Aorta (tissue), 5 donors: ENCODE data around the gene KIF26B. TPM values are rescaled to one million over a fixed set of nuclear protein-coding genes. Genes with fewer than 3 reads are reported as not detected.

ENCODE experiments used
- ATAC-seq: fragments of 200-7000 bp; cut with Tn5 transposase; one replicate; pipeline ENCODE4 v1.9.1; 2022; ENCODE audit warnings: moderate library complexity; ENCODE audit not compliant: low FRiP score
- DNase-seq, 2 donors: peaks; one replicate each; pipeline ENCODE4 v3.0.0-alpha.2; 2020
- H3K27ac ChIP-seq, 2 donors: one replicate each; pipeline ENCODE4 v1.5.1; 2013; ENCODE audit warnings: low read length in 2 of 2, mild to moderate bottlenecking in 2 of 2, moderate library complexity in 2 of 2, control low read depth in 1 of 2, inconsistent platforms in 1 of 2, low read depth in 1 of 2
- H3K27me3 ChIP-seq, 2 donors: one replicate each; pipeline ENCODE4 v1.6.1; 2013; ENCODE audit warnings: control low read depth in 1 of 2, low read length in 1 of 2, mild to moderate bottlenecking in 1 of 2, moderate library complexity in 1 of 2; ENCODE audit not compliant: insufficient read depth in 2 of 2, control insufficient read depth in 1 of 2
- H3K36me3 ChIP-seq, 2 donors: one replicate each; pipeline ENCODE4 v1.6.1; 2013; ENCODE audit warnings: control low read depth in 1 of 2, low read length in 1 of 2, mild to moderate bottlenecking in 1 of 2; ENCODE audit not compliant: insufficient read depth in 2 of 2, control insufficient read depth in 1 of 2
- H3K4me1 ChIP-seq, 2 donors: one replicate each; pipeline ENCODE4 v1.6.1; 2013; ENCODE audit warnings: low read length in 2 of 2, control low read depth in 1 of 2, mild to moderate bottlenecking in 1 of 2, moderate library complexity in 1 of 2; ENCODE audit not compliant: insufficient read depth in 2 of 2, control insufficient read depth in 1 of 2
- H3K4me3 ChIP-seq, 2 donors: one replicate each; pipeline ENCODE4 v1.5.1; 2013; ENCODE audit warnings: low read length in 2 of 2, control low read depth in 1 of 2, mild to moderate bottlenecking in 1 of 2
- H3K9me3 ChIP-seq: one replicate; pipeline ENCODE4 v1.6.1; 2013; ENCODE audit warnings: mild to moderate bottlenecking, low read length; ENCODE audit not compliant: control insufficient read depth
- WGBS, 2 donors: extraction: QIAGEN DNeasy Blood & Tissue Kit; methylation state at CpG; one replicate each; pipeline ENCODE4 v1.1.7; 2013; 5-methylcytosine and 5-hydroxymethylcytosine counted together
- intact Hi-C, 2 donors: fragments of 100-400 bp; cut with DNase I; formaldehyde crosslinking; loops; one replicate each; pipeline versions ENCODE4 v1.14.2 to v1.15.0; 2022
- polyA plus RNA-seq, 2 donors: library from polyadenylated mRNA; stranded (reverse); fragments of 200-250 nt; gene quantifications; one replicate each; pipeline ENCODE4 v1.2.3, GENCODE V29; 2013
- total RNA-seq, 2 donors: library from RNA; stranded (reverse); fragmentation: NEBNext Ultra II Directional; extraction: Animal tissue kit (Norgen Biotek cat#: 25700); gene quantifications; one replicate each; pipeline ENCODE4 v1.2.1, GENCODE V29; 2021
- donor health status: healthy with polysubstance abuse.
- donor health status: Bipolar disorder and iron deficiency.
- donor health status: DM: no; HTN: no; CAD: no.
- donor health status: DM: no; HTN: no; CAD: no.
- donor health status: DM: yes; HTN: yes; CAD: no.

The KIF26B gene
- total and polyA plus RNA-seq, 4 donors, result under 0.01 to 0.58 (median 0.30) TPM

DNA sequence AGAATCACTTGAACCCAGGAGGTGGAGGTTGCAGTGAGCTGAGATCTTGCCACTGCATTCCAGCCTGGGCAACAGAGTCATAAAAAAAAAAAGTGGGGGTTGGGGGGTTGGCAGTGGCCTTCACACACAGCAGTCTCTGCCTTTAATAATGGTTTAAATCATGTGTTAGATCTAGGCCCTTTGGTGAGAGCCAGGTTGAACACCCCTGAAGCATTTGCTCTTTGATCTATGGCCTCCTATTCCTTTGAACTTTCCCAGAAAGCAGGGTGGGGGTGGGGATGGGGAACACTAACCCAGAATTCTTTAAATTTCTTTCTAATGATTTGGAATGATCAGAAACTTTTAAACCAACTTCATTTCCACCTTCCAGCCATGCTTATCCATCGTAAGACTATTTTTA, 313.0 kb downstream of the KIF26B start:
- intact Hi-C loops, result no loop called here
- Histone ChIP-seq H3K4me3 (no peak overlapping the region), H3K4me1 (no peaks in the 10 kb centered on the region), H3K27ac (no peak overlapping the region), H3K9me3 (no peaks in the 10 kb centered on the region), H3K27me3 (no peaks in the 10 kb centered on the region), H3K36me3 (no peaks in the 10 kb centered on the region)
- no peak for DNase-seq
- 82 to 85% methylated on average over 1 of the region's 1 CpG for WGBS, 2 donors
- ATAC-seq, result no peak

DNA sequence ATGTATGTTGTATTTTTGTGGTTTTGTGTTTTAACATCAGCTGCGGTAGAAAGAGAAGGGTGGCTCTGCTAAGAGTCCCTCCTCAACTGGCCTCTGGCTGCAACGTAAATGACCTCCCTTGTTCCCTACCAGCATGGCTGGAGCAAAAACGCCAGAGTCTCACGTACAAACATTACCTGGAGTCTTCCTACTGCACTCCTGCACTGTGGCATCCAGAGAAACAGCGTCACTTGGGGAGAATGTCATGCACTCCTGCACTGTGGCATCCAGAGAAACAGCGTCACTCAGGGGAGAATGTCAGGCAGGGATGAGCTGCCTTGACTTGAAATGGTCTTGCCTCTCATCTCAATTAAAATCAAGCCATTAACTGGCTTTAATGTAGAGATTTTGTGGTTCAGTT, 314.2 kb downstream of the KIF26B start:
- Histone ChIP-seq H3K4me3 (no peak overlapping the region), H3K4me1 (no peaks in the 10 kb centered on the region), H3K9me3 (no peaks in the 10 kb centered on the region), H3K27me3 (no peaks in the 10 kb centered on the region), H3K27ac (no peak overlapping the region), H3K36me3 (no peaks in the 10 kb centered on the region)
- DNase-seq (no peak), ATAC-seq (no peak)
- intact Hi-C loops, result no loop called here
- WGBS, 2 donors, result 68 to 75% methylated on average over 6 of the region's 6 CpGs

DNA sequence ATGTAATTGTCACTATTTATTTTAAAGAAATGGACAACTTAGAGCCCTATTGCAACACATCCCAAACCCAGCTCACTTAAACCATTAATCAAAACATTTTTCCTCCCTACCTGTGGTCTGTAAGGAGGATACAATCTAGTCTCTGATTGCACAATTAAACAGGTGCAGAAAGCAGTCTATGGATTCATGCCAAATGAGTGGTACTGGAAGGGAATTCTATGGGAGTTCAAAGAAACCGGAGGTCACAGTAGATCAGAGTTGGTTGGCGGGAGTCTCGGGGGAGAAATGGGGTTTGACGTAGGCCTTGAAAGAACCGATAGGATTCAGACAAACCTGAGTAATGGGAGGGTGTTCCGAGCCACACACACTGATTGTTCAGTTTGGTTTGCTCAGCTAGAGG, 314.9 kb downstream of the KIF26B start:
- Histone ChIP-seq H3K9me3 (no peaks in the 10 kb centered on the region), H3K4me1 (no peaks in the 10 kb centered on the region), H3K4me3 (no peak overlapping the region), H3K27me3 (no peaks in the 10 kb centered on the region), H3K36me3 (no peaks in the 10 kb centered on the region), H3K27ac (no peak overlapping the region)
- intact Hi-C loops, result no loop called here
- WGBS, 2 donors, result 85 to 89% methylated on average over 6 of the region's 6 CpGs
- DNase-seq (no peak), ATAC-seq (no peak)

DNA sequence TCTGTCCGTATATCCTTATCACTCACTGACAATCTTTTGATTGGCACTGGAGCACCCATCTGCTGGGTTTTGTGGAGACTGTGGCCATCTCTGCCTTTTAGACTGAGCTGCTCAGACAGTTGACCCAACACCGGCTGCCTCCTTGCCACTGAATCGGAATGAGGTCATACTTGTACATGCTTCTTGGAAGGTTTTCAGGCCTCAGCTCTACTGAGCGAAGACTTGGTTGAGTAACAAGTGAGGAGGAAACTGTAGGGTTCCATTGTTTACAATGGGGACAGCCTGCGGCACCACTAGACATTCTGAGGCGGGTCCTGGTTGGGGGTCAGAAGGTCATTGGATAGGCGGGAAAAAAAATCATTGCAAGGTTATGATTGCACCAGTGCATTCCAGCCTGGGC, 320.3 kb downstream of the KIF26B start:
- Histone ChIP-seq H3K36me3 (no peaks in the 10 kb centered on the region), H3K27me3 (no peaks in the 10 kb centered on the region), H3K4me1 (no peaks in the 10 kb centered on the region), H3K4me3 (no peak overlapping the region), H3K9me3 (no peaks in the 10 kb centered on the region), H3K27ac (no peak overlapping the region)
- ATAC-seq (no peak), DNase-seq (no peak)
- WGBS, 2 donors, result 64 to 68% methylated on average over 7 of the region's 7 CpGs
- intact Hi-C loops, result no loop called here

DNA sequence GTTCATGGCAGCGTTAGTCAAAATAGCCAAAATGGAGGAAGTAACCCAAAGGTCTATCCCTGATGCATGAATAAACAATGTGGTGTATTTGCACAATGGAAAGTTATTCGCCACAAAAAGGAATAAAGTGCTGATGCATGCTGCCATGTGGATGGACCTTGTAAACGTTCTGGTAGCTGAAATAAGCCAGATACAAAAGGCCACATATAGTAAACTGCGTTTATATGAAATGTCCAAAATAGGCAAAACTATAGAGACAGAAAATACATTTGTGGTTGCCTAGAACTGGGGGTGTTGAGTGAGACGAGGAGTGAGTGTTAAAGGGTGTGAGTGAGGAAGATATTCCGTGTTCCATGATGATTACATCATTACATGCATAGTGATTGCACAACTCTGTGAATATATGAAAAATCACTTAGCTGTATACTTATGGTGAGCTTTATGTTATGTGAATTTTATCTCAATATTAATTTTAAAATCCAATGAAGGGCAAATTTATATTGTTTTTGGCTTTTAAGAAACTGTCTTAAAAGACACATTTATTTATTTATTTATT, 321.3 kb downstream of the KIF26B start:
- 65 to 76% methylated on average over 6 of the region's 6 CpGs for WGBS, 2 donors
- no peaks in the 10 kb centered on the region for H3K27me3 ChIP-seq
- H3K9me3 ChIP-seq, result no peaks in the 10 kb centered on the region
- H3K27ac ChIP-seq, result no peak overlapping the region
- H3K4me3 ChIP-seq, result no peak overlapping the region
- no peaks in the 10 kb centered on the region for H3K36me3 ChIP-seq
- DNase-seq, result no peak
- H3K4me1 ChIP-seq, result no peaks in the 10 kb centered on the region
- ATAC-seq, result no peak
- intact Hi-C loops, result no loop called here

DNA sequence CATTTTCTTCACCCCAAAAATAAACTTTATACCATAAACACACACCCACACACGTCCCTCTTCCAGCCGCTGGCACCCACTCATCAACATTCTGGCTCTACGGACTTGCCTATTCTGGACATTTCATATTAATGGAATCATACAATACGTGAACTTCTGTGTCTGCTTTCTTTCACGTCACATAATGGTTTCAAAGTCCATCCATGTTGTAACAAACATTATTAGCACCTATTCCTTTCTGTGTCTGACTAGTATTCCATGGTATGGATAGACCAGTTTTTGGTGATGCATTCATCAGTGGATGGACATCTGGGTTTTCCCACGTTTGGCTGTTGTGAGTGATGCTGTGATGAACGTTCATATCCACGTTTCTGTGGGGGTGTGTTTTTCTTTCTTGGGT, 323.2 kb downstream of the KIF26B start:
- ATAC-seq, result no peak
- H3K4me1 ChIP-seq, result no peaks in the 10 kb centered on the region
- H3K9me3 ChIP-seq, result no peaks in the 10 kb centered on the region
- H3K4me3 ChIP-seq, result no peak overlapping the region
- intact Hi-C loops, result no loop called here
- H3K27me3 ChIP-seq, result no peaks in the 10 kb centered on the region
- no peaks in the 10 kb centered on the region for H3K36me3 ChIP-seq
- WGBS, 2 donors, result 31 to 48% methylated on average over 8 of the region's 8 CpGs
- no peak overlapping the region for H3K27ac ChIP-seq
- no peak for DNase-seq

DNA sequence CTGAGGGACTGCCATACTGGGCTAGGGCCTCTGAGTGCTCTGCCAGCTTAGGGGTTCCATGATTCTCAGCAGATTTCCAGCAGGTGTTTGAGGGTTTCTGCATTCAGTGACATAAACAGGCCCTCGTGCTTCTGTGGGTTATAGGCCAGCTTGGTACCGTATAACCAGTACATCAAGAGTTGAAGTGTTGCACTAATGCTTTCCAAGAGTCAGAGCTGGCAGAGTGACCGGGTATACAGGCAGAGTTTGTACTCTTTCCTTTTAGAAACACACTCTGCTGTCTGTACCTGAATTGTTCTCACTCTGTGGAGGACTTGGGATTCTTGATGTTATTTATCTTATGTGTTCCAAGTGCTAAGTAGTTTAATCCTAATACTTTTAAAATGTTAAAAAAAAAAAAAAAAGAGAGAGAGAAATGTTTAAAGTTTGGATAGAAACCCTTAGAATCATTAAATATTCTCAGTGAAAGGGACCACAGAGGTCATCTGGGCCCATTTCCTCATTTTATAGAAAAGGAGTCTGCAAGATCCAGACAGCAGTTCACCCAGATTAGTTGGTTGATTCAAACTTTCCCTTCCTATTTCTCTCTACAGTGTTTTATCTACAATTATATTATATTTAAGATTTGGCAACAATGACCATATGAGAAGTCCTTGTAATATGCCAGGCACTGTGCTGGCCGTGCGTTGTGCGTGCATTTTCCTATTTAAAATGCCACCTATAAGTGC, 325.8 kb downstream of the KIF26B start:
- Histone ChIP-seq H3K36me3 (no peaks in the 10 kb centered on the region), H3K4me3 (no peak overlapping the region), H3K27ac (no peak overlapping the region), H3K27me3 (no peaks in the 10 kb centered on the region), H3K4me1 (no peaks in the 10 kb centered on the region), H3K9me3 (no peaks in the 10 kb centered on the region)
- 62 to 70% methylated on average over 6 of the region's 6 CpGs for WGBS, 2 donors
- no peak for DNase-seq
- ATAC-seq, result no peak
- intact Hi-C loops, result no loop called here

DNA sequence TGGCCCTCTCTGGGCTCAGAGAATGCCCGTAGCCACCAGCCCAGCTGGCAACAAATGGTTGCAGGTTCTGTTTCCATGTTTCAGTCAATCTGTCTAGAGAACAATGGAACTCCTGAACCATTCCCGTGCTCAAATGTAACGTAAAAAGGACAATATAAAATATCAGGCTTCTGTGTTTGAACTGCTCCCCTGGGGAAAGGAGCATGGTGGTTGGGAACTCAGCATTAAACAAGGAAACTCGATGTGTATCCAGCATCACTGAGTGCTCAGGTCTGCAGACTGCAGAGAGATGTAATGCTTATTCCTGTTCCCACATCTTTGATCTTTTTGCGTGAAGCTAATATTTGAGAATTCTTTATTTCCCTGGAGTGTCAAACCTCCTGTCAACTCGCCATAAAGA, 326.5 kb downstream of the KIF26B start:
- no peak overlapping the region for H3K4me3 ChIP-seq
- H3K27ac ChIP-seq, result no peak overlapping the region
- no peaks in the 10 kb centered on the region for H3K4me1 ChIP-seq
- no peaks in the 10 kb centered on the region for H3K9me3 ChIP-seq
- 38 to 50% methylated on average over 6 of the region's 6 CpGs for WGBS, 2 donors
- ATAC-seq (no peak), DNase-seq (no peak)
- H3K27me3 ChIP-seq, result no peaks in the 10 kb centered on the region
- intact Hi-C loops, result no loop called here
- no peaks in the 10 kb centered on the region for H3K36me3 ChIP-seq

DNA sequence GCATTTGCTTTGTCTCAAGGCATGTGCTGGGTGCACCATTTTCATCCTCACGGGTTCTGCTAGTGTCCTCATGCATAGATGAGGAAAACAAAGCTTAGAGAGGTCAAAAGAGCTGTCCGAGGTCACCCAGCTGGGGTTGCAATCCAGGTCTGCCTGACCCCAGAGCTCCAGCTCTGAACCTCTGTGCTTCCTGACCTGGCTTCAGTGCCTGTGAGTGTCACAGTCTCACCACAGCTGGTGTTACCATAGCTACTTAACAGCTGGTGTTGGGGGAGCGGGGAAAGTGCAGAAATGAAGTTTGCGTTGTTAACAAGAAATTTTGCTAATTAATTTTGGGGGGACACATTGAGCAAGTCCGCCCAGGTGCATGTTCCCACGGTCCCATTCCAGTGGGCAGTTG, 328.5 kb downstream of the KIF26B start:
- Histone ChIP-seq H3K36me3 (no peaks in the 10 kb centered on the region), H3K4me3 (no peak overlapping the region), H3K9me3 (no peaks in the 10 kb centered on the region), H3K27ac (no peak overlapping the region), H3K27me3 (no peaks in the 10 kb centered on the region), H3K4me1 (no peaks in the 10 kb centered on the region)
- intact Hi-C loops, result no loop called here
- WGBS, 2 donors, result 60 to 73% methylated on average over 6 of the region's 6 CpGs
- DNase-seq (no peak), ATAC-seq (no peak)
